Keratinocyte (primary cell): ENCODE data around the gene MGAT5.

Source experiments
- EZH2 ChIP-seq: IDR thresholded peaks from one replicate; pipeline ENCODE4 v1.6.1; 2012; ENCODE audit warnings: inconsistent platforms, mild to moderate bottlenecking, low read length, moderate library complexity
- TF ChIP-seq, protein P1 (sequence below), 3 experiments: IDR thresholded peaks in 1 of 3; conservative IDR thresholded peaks in 1 of 3; optimal IDR thresholded peaks in 1 of 3; 2 replicates in 2 of 3; 3 replicates in 1 of 3; pipeline versions ENCODE3 to v1.5.1; 2011; ENCODE audit warnings: low read length in 3 of 3, mild to moderate bottlenecking in 3 of 3, moderate library complexity in 2 of 3, control low read depth in 1 of 3, inconsistent platforms in 1 of 3; ENCODE audit not compliant: insufficient read depth in 2 of 3; ENCODE audit errors: extremely low read depth in 1 of 3

DNA sequence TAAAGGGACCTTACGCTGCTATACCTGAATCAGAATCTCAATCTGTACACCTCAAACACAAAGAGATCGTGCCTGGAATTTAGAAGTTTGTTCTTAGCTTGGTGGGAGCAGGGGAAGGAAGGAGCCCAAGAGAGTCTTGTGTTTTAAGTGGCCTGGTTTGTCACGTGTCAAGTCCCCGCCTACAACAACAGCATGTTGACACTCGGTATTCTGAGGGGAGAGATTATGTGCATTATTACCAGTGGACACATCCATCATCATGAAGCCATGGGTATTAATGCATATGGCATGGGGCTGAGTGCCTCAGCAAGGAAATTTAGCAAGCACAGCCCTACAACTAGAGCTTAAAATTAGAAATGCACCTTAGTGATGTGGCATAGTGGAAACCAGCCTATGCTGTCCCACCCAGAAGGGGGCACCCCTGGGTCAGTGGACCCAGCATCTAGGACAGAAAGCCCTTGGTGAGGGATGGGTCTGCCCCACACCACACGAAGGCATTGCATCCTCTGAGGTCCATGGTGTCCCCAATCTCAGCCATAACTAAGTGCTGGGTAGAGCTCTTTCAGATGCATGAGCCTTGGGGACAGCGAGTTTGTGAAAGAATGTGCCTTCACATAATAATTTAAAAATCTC lies 138.7 kb downstream of the MGAT5 start:
- TF ChIP-seq, protein P1, sequence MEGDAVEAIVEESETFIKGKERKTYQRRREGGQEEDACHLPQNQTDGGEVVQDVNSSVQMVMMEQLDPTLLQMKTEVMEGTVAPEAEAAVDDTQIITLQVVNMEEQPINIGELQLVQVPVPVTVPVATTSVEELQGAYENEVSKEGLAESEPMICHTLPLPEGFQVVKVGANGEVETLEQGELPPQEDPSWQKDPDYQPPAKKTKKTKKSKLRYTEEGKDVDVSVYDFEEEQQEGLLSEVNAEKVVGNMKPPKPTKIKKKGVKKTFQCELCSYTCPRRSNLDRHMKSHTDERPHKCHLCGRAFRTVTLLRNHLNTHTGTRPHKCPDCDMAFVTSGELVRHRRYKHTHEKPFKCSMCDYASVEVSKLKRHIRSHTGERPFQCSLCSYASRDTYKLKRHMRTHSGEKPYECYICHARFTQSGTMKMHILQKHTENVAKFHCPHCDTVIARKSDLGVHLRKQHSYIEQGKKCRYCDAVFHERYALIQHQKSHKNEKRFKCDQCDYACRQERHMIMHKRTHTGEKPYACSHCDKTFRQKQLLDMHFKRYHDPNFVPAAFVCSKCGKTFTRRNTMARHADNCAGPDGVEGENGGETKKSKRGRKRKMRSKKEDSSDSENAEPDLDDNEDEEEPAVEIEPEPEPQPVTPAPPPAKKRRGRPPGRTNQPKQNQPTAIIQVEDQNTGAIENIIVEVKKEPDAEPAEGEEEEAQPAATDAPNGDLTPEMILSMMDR (optimal IDR thresholded peaks at IDR 0.05 in 1 of 3, IDR thresholded peaks at IDR 0.05 in 1 of 3, conservative IDR thresholded peaks at IDR 0.05 in 1 of 3; ENCODE audit: extremely low read depth in 1 of 3, insufficient read depth in 2 of 3, low read length in 3 of 3): peak in 1 of 3 experiments; percentile 22
- no peak for TF ChIP-seq EZH2
